Right ventricle myocardium inferior (tissue), 1 donor: ENCODE measurements around the gene ICA1L. TPM values are rescaled to one million over a fixed set of nuclear protein-coding genes. Genes with fewer than 3 reads are reported as not detected.
"Not testable (repeated sequence)": the region's sequence is repeated elsewhere in the genome, so short reads cannot be mapped to it uniquely, and the experiment has no call there.

ENCODE experiments used
- ATAC-seq: fragments of 200-7000 bp; cut with Tn5 transposase; one replicate; pipeline ENCODE4 v1.9.1; 2020; ENCODE audit warnings: mild to moderate bottlenecking, moderate library complexity
- DNase-seq: peaks from one replicate; pipeline ENCODE4 v3.0.0; 2021; ENCODE audit errors: missing footprints
- intact Hi-C: fragments of 100-400 bp; cut with DNase I; formaldehyde crosslinking; loops from one replicate; pipeline ENCODE4 v1.11.0; 2022
- total RNA-seq: library from RNA; stranded (reverse); fragmentation: NEBNext Ultra II Directional; extraction: Animal tissue kit (Norgen Biotek cat#: 25700); gene quantifications from one replicate; pipeline ENCODE4 v1.2.1, GENCODE V29; 2021
- donor health status: DM: no; HTN: yes; CAD: no; lungs with severe emphysema.

ICA1L gene
- total RNA-seq, 1 donor from 2014 or later: 4.6 TPM

DNA sequence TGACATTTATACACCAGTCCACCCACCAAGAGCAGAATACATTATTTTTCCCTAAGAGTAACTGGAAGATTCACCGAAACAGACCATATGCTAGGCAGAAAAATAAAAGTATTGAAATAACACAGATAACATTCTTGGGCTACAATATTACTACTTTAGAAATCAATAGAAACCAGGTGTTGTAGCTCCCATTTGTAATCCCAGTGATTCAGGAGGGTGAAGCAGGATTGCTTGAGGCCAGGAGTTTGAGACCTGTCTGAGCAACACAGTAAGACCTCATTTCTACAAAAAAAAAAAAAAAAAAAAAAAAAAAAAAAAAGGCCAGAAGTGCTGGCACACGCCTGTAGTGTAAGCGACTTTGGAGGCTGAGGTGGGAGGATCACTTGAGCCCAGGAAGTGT lies 9.6 kb downstream of the ICA1L start:
- intact Hi-C loops: no loop called here
- DNase-seq: no peak
- ATAC-seq: no peak

DNA sequence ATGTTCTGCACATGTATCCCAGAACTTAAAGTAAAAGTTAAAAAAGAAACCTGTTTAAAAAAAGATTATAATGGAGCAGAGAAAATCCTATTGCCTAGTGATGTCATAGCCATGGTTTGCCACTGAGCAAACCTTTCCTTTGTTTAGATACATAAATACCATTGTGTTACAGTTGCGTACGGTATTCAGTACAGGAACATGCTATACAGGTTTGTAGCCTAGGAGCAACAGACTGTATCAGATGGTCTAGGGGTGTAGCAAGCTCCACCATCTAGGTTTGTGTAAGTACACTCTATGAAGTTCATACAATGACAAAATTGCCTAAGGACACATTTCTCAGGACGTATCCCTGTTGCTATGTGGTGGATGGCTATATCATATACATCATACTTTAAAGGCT lies 13.0 kb downstream of the ICA1L start:
- DNase-seq: no peak
- intact Hi-C loops: no loop called here
- no peak for ATAC-seq

GRCh38 chr2:202849343-202849742 lies 22.2 kb downstream of the ICA1L start:
- ATAC-seq, DNase-seq, intact Hi-C loops: not testable (repeated sequence)

DNA sequence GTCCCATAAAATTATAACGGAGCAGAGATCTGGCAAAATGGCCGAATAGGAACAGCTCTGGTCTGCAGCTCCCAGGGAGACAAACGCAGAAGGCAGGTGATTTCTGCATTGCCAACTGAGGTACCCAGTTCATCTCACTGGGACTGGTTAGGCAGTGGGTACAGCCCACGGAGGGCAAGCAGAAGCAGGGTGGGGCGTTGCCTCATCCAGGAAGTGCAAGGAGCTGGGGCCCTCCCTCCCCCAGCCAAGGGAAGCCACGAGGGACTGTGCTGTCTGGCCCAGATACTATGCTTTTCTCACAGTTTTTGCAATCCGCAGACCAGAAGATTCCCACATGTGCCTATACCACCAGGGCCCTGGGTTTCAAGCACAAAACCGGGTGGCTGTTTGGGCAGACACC lies 22.8 kb downstream of the ICA1L start:
- intact Hi-C loops: no loop called here
- DNase-seq (no peak), ATAC-seq (no peak)

DNA sequence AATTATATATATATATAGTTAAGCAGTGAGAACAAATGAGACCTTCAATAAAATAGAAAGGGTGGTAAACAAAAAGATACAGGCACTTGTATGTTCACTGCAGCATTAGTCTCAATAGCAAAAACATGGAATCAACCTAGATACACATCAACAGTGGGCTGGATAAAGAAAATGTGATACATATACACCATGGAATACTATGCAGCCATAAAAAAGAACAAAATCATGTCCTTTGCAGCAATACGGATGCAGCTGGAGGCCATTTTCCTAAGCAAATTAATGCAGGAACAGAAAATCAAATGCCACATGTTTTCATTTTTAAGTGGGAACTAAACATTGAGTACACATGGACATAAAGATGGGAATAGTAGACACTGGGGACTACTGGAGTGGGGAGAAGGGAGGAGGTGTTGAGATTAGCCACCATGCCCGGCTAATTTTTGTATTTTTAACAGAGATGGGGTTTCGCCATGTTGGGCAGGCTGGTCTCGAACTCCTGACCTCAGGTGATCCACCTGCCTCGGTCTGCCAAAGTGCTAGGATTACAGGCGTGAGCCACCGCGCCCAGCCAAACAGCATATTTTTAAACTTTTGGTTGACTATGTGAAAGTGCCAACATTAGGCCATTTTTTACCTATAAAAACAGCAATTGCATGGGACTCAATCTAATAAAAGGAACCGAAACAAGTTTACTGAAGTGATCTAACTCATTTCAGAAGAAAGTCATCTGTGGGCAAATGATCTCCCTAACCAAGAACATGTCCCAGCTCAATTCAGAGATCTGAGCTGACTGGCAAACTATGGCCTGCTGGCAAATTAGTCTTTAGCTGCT lies 23.7 kb downstream of the ICA1L start:
- DNase-seq (no peak), ATAC-seq (no peak)
- intact Hi-C loops: no loop called here

- no peak for ATAC-seq
- DNase-seq: no peak
- intact Hi-C loops: no loop called here
These were observed 26.9 kb downstream of the ICA1L start for GRCh38 chr2:202844656-202845055.

GRCh38 chr2:202842690-202843089 lies 28.9 kb downstream of the ICA1L start:
- DNase-seq (no peak), ATAC-seq (no peak)
- intact Hi-C loops: no loop called here

DNA sequence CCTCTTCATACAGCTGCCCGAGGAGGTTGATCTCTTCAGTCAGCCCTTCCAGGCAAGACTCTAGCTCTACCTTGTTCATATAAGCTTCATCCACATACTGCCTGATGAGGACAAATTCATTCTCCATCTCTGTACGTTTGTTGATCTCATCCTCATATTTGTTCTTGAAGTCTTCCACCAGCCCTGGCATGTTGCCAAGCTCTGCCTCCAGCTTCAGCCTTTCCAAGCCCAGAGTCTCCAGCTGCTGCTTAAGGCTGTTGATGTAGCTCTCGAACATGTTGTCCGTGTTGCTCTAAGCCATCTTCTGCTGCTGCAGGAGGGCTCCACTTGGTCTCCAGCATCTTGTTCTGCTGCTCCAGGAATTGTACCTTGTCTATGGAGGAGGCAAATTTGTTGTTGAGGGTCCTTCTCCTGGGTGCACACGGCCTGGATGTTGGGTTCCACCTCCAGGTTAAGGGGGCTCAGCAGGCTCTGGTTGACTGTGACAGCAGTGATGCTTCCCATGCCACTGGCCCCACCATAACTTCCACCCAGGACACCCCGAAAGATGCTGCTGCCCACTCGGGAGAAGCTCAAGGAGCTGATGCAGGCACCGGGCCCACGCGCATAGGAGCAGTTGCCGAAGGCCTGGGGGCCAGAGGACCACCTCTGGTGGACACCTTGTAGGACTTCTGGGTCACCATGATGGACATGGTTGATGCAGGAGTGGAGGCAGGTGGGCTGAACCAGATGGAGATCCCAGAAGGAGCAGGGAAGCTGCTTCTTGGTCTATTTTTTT lies 30.3 kb downstream of the ICA1L start:
- DNase-seq (no peak), ATAC-seq (no peak)
- intact Hi-C loops: no loop called here

- DNase-seq: no peak
- ATAC-seq: no peak
- intact Hi-C loops: no loop called here
These were observed 40.0 kb downstream of the ICA1L start for GRCh38 chr2:202831242-202832220.

DNA sequence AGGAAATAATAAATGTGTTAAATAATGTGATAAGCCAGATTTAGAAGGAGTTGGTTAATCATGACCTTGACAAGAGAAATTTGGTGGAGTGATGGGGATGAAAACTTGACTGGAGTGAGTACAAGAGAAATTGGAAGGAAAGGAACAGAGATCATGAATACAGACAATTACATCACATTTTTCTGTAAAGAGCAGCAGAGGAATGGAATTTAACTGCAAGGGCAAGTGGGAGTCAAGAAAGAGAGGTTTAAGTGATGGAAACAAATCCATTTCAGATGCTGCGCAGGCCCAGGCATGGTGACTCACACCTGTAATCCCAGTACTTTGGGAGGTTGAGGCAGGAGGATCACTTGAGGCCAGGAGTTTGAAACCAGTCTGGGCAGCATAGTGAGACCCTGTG lies 46.7 kb downstream of the ICA1L start:
- intact Hi-C loops: no loop called here
- DNase-seq: no peak
- ATAC-seq: no peak

DNA sequence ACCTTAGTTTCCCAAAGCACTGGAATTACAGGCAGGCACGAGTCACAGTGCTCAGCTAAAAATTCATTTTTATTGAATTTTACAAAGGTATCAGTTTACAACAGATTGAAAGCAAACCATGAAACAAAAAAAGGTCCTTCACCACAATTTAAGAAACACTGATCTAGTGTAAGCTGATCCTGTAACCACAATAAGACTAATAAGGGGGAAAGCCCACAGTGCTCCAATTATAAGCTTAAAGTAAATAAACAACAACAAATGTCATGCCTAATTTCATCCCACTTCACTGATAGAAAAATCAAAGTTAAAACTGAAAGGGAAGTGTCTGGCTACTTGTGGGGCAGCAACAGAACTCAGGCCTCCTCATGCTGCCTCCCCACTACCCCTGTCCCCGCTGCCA lies 49.2 kb downstream of the ICA1L start:
- no peak for ATAC-seq
- DNase-seq: no peak
- intact Hi-C loops: no loop called here

- intact Hi-C loops: no loop called here
- DNase-seq: no peak
- no peak for ATAC-seq
These were observed 50.1 kb downstream of the ICA1L start for GRCh38 chr2:202821206-202822160.

- intact Hi-C loops: loop anchor here (10.0 kb wide), 1 partner anchor 544 kb away; no protein-coding TSS in a partner anchor
- no peak for ATAC-seq
- no peak for DNase-seq
These were observed 53.2 kb downstream of the ICA1L start for GRCh38 chr2:202818321-202818720.

DNA sequence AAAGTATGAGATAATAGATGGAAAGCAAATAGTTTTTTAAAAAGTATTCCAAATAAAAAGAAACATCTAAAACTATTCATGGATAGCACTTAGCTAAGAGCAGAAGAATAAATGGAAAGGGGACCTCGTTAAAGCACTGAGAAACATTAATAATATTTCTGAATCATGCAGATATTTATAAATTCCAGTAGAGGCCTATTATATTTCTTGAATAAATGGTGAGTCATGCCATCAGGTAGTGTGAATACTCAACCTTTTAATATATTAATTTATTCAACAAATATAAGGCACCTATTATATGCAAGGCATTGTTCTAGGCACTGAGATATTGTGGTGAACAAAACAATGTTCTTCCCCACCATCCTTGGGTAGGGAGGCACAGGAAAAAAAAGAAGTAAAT lies 53.8 kb downstream of the ICA1L start:
- intact Hi-C loops: loop anchor here (10.0 kb wide), 1 partner anchor 543 kb away; no protein-coding TSS in a partner anchor
- no peak for DNase-seq
- ATAC-seq: no peak

DNA sequence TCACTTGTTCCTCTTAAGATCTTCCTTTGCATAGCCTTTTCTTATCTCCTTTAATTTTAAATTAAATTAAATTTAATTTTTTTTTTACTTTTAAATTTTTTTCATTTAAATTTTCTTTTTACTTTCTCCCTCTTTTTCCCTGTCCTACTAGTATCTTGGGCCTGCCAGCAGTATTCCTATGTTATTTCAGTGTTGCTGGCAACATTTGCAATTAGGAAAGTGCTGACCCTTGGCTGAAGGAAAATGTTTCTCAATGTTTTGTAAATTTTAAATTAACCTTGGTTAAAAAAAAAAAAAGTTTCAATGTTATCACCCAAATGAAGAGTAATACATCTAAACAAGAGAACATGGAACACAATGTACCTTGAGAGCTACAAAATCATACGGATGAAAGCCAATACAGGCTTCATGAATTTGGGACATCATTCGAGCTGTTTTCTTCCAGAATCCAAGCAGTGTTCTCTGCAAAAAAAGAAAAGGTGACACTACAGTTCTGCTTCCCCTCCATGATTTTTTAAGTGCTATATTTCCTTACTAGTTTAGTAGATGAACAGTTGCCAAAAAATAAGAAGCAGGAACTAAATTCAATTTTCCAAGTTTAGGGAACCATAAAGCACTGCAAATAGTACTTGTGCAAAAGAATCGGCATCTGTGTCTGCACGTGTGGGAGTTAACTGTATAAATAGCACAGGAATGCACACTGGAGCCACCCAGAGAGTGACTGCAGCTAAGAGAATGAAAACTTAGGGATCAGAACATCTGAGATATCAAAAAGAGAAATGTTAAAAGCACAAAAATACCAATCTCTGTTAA lies 55.8 kb downstream of the ICA1L start:
- peak; percentile 72 for ATAC-seq
- no peak for DNase-seq
- intact Hi-C loops: loop anchor here (10.0 kb wide), 1 partner anchor 541 kb away; no protein-coding TSS in a partner anchor

GRCh38 chr2:202814226-202814625 lies 57.3 kb downstream of the ICA1L start:
- intact Hi-C loops: loop anchor here (10.0 kb wide), 1 partner anchor 539 kb away; no protein-coding TSS in a partner anchor
- DNase-seq: no peak
- no peak for ATAC-seq

DNA sequence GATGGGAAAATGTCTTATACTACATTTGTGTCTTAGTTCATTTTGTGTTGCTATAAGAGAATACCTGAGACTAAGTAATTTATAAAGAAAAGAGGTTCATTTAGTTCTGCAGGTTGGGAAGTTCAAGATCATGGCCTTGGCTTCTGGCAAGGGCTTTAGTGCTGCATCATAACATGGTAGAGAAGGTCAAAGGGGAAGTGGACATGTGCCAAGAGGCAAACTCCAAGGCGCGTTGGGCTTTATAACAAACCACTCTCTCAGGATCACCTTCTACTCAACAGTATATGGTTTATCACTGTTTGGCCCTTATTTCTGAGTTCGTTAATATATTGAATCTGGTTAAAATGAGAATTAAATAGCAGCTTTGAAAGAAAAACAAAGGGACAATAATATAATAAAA lies 58.2 kb downstream of the ICA1L start:
- ATAC-seq: no peak
- intact Hi-C loops: loop anchor here (10.0 kb wide), 1 partner anchor 539 kb away; no protein-coding TSS in a partner anchor
- DNase-seq: no peak
